SK-N-SH treated with all-trans-retinoic acid at 6 μM for 48 hours (cell line): Measurements from ENCODE around the gene SNED1.

Source experiments
- ARNTL ChIP-seq: fragments of 450-650 bp; formaldehyde crosslinking; IDR thresholded peaks from 2 replicates; pipeline ENCODE4 v1.5.0; 2020; ENCODE audit warnings: low read depth, mild to moderate bottlenecking, moderate library complexity, borderline replicate concordance
- BACH2 ChIP-seq: fragments of 250-450 bp; sonication (Bioruptor Pico); IDR thresholded peaks from 2 replicates; pipeline ENCODE4 v1.9.0; 2021; ENCODE audit warnings: mild to moderate bottlenecking, borderline replicate concordance
- CSRNP3 ChIP-seq: fragments of 250-450 bp; sonication (Bioruptor Pico); IDR thresholded peaks from 2 replicates; pipeline ENCODE4 v1.5.1; 2021; ENCODE audit warnings: mild to moderate bottlenecking, moderate library complexity
- ESRRG ChIP-seq: fragments of 250-450 bp; sonication (Bioruptor Pico); IDR thresholded peaks from 2 replicates; pipeline ENCODE4 v1.6.1; 2021; ENCODE audit warnings: mild to moderate bottlenecking
- GLIS3 ChIP-seq: fragments of 250-450 bp; sonication (Bioruptor Pico); IDR thresholded peaks from 2 replicates; pipeline ENCODE4 v1.5.0; 2020; ENCODE audit warnings: mild to moderate bottlenecking, moderate library complexity
- OSR1 ChIP-seq: fragments of 250-450 bp; sonication (Bioruptor Pico); IDR thresholded peaks from 2 replicates; pipeline ENCODE4 v1.8.0; 2022; ENCODE audit warnings: moderate library complexity, mild to moderate bottlenecking, inconsistent platforms
- PPARA ChIP-seq: fragments of 250-450 bp; sonication (Bioruptor Pico); IDR thresholded peaks from 2 replicates; pipeline ENCODE4 v1.5.0; 2020; ENCODE audit warnings: mild to moderate bottlenecking, borderline replicate concordance
- SNAI2 ChIP-seq: fragments of 250-450 bp; sonication (Bioruptor Pico); IDR thresholded peaks from 2 replicates; pipeline ENCODE4 v1.5.0; 2020; ENCODE audit warnings: mild to moderate bottlenecking, moderate library complexity
- ZC3H10 ChIP-seq: fragments of 250-450 bp; sonication (Bioruptor Pico); IDR thresholded peaks from 2 replicates; pipeline ENCODE4 v1.5.1; 2021; ENCODE audit warnings: mild to moderate bottlenecking, moderate library complexity
- ZFP3 ChIP-seq: fragments of 250-450 bp; sonication (Bioruptor Pico); IDR thresholded peaks from 2 replicates; pipeline ENCODE4 v1.5.0; 2020; ENCODE audit warnings: mild to moderate bottlenecking, moderate library complexity
- ZFP30 ChIP-seq: fragments of 450-650 bp; formaldehyde crosslinking; IDR thresholded peaks from 2 replicates; pipeline ENCODE4 v1.5.0; 2022; ENCODE audit warnings: mild to moderate bottlenecking, moderate library complexity
- ZNF8 ChIP-seq: fragments of 450-650 bp; formaldehyde crosslinking; IDR thresholded peaks from 2 replicates; pipeline ENCODE4 v1.5.0; 2020; ENCODE audit warnings: mild to moderate bottlenecking, moderate library complexity
- TF ChIP-seq, protein P1 (sequence below): fragments of 250-450 bp; sonication (Bioruptor Pico); IDR thresholded peaks from 2 replicates; pipeline ENCODE4 v1.8.0; 2020; ENCODE audit warnings: mild to moderate bottlenecking, moderate library complexity, borderline replicate concordance
- TF ChIP-seq, protein P2 (sequence below): fragments of 250-450 bp; sonication (Bioruptor Pico); IDR thresholded peaks from 2 replicates; pipeline ENCODE4 v1.5.1; 2020; ENCODE audit warnings: low read depth, mild to moderate bottlenecking, moderate library complexity

GRCh38 chr2:241062389-241063092 lies 64.1 kb downstream of the SNED1 start:
- TF ChIP-seq ZNF8 = no peak
- TF ChIP-seq PPARA (CRISPR knock-in tag) = no peak
- TF ChIP-seq, protein P1, sequence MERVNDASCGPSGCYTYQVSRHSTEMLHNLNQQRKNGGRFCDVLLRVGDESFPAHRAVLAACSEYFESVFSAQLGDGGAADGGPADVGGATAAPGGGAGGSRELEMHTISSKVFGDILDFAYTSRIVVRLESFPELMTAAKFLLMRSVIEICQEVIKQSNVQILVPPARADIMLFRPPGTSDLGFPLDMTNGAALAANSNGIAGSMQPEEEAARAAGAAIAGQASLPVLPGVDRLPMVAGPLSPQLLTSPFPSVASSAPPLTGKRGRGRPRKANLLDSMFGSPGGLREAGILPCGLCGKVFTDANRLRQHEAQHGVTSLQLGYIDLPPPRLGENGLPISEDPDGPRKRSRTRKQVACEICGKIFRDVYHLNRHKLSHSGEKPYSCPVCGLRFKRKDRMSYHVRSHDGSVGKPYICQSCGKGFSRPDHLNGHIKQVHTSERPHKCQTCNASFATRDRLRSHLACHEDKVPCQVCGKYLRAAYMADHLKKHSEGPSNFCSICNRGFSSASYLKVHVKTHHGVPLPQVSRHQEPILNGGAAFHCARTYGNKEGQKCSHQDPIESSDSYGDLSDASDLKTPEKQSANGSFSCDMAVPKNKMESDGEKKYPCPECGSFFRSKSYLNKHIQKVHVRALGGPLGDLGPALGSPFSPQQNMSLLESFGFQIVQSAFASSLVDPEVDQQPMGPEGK (CRISPR knock-in tag) = no peak
- TF ChIP-seq ARNTL = no peak
- TF ChIP-seq, protein P2, sequence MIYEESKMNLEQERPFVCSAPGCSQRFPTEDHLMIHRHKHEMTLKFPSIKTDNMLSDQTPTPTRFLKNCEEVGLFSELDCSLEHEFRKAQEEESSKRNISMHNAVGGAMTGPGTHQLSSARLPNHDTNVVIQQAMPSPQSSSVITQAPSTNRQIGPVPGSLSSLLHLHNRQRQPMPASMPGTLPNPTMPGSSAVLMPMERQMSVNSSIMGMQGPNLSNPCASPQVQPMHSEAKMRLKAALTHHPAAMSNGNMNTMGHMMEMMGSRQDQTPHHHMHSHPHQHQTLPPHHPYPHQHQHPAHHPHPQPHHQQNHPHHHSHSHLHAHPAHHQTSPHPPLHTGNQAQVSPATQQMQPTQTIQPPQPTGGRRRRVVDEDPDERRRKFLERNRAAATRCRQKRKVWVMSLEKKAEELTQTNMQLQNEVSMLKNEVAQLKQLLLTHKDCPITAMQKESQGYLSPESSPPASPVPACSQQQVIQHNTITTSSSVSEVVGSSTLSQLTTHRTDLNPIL (CRISPR knock-in tag) = no peak
- no peak for TF ChIP-seq ESRRG (CRISPR knock-in tag)
- no peak for TF ChIP-seq OSR1
- TF ChIP-seq ZFP3 (CRISPR knock-in tag) = no peak
- no peak for TF ChIP-seq SNAI2
- TF ChIP-seq ZC3H10 (CRISPR knock-in tag) = no peak
- TF ChIP-seq CSRNP3 = no peak
- no peak for TF ChIP-seq GLIS3
- no peak for TF ChIP-seq BACH2 (CRISPR knock-in tag)
- no peak for TF ChIP-seq ZFP30
